ENCODE measurements around the gene IZUMO1. TPM values are rescaled to one million over a fixed set of nuclear protein-coding genes. Genes with fewer than 3 reads are reported as not detected.
"Not testable (repeated sequence)": the region's sequence is repeated elsewhere in the genome, so short reads cannot be mapped to it uniquely, and the experiment has no call there.

IZUMO1 gene
- total RNA-seq, 4 donors from 2014 or later = 2.1 TPM; not detected in 3

DNA sequence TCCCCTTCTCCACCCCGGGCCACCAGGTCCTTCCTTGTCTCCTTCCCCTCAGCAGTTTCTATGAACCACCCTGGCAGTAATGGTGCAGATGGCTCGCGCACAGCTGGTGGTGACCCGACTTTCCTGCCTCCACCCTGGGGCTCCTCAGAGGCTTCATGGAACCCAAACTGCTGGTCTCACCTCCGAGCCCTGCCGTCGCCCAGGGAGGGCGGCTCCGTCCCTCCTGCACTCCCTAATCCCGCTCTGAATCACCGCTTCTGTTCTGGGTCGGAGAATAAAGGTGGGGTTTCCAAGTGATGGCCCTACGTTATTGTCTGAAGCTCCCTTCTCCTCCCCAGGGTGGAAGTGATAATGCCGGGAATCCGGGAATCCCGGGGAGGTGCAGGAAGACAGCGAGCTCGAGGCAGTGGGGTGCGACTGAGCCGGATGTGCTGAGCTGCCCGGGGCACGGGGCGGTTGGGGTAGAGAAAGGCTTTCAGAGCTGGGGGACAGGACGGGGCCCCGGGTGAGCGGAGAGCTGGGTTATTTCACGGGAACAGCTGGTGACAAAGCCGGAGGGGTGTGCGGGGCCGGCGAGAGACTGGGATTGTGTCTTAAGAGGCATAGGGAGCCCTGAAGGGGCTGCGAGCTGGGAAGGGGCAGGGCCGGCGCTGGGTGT lies 50.2 kb downstream of the IZUMO1 start:
- peak overlapping the region in 3 of 4 donors; percentile 4 to 33 (median 17) for H3K4me3 ChIP-seq
- no peaks in the 10 kb centered on the region for H3K36me3 ChIP-seq
- H3K27me3 ChIP-seq = peaks cover 15 to 20% (median 18%) of the 10 kb centered on the region in 3 donors
- in situ Hi-C loops (cut with MboI; ENCODE audit: low sequenced_read_pairs in 4 of 4) (no loop called here), intact Hi-C loops (cut with DNase I; ENCODE audit: low total_unique reads) (no loop called here)
- no peaks in the 10 kb centered on the region for H3K9me3 ChIP-seq
- ATAC-seq = no peak
- H3K4me1 ChIP-seq = no peaks in the 10 kb centered on the region
- TF ChIP-seq POLR2A (IDR thresholded peaks at IDR 0.05) = no peak
- TF ChIP-seq, protein P1, sequence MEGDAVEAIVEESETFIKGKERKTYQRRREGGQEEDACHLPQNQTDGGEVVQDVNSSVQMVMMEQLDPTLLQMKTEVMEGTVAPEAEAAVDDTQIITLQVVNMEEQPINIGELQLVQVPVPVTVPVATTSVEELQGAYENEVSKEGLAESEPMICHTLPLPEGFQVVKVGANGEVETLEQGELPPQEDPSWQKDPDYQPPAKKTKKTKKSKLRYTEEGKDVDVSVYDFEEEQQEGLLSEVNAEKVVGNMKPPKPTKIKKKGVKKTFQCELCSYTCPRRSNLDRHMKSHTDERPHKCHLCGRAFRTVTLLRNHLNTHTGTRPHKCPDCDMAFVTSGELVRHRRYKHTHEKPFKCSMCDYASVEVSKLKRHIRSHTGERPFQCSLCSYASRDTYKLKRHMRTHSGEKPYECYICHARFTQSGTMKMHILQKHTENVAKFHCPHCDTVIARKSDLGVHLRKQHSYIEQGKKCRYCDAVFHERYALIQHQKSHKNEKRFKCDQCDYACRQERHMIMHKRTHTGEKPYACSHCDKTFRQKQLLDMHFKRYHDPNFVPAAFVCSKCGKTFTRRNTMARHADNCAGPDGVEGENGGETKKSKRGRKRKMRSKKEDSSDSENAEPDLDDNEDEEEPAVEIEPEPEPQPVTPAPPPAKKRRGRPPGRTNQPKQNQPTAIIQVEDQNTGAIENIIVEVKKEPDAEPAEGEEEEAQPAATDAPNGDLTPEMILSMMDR (IDR thresholded peaks at IDR 0.05 in 4 of 5, conservative IDR thresholded peaks at IDR 0.05 in 1 of 5) = no peak
- DNase-seq = no peak
- H3K27ac ChIP-seq = no peak overlapping the region

DNA sequence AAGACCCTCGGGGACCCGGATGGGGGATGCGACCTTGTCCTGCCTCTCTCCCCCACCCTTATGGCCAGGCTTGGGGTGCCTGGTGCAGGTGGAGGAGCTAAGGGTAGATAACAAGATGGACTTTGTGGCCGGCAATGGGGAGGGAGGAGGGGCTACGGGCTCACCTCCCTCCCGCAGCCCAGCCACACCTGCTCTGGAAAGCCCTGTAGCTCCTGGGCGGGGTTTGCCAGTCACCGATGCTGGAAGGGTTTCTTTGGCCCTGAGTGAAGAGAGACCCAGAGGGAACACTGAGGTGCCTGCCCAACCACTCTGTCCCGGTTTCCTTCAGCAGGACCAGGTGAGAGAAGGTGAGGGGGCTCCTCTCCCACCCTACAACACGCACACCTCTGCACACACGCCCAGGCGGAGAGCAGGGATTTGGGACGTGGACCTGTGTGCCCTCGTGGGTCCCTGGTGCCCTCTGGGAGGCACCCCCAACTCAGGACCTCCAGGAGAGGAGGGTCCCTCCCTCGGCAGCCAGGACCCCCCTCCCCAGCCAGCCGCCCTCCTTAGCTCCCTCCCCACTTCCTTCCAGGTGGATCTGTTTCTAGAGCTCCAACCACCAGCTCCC lies 50.9 kb downstream of the IZUMO1 start, which contains the start of gene FUT2:
Gene FUT2, plus strand, starts transcription at position 229 of the 610 bp plus-strand sequence. CDS start 6,986 bp downstream, outside the sequence.
- Histone ChIP-seq H3K9me3 (no peaks in the 10 kb centered on the region), H3K4me3 (peak within 1 kb of the TSS in 3 of 4 donors; percentile 4 to 33 (median 17)), H3K27me3 (peaks cover 15 to 20% (median 18%) of the 10 kb centered on the region in 3 donors), H3K4me1 (no peaks in the 10 kb centered on the region), H3K27ac (no peak within 1 kb of the TSS), H3K36me3 (no peaks in the 10 kb centered on the region)
- intact Hi-C loops (cut with DNase I; ENCODE audit: low total_unique reads) = no loop called here
- TF ChIP-seq POLR2A (IDR thresholded peaks at IDR 0.05) = no peak
- TF ChIP-seq, protein P1 (IDR thresholded peaks at IDR 0.05 in 4 of 5, conservative IDR thresholded peaks at IDR 0.05 in 1 of 5) = no peak
- DNase-seq (no peak), ATAC-seq (no peak)
- in situ Hi-C loops (cut with MboI; ENCODE audit: low sequenced_read_pairs in 4 of 4) = no loop called here

DNA sequence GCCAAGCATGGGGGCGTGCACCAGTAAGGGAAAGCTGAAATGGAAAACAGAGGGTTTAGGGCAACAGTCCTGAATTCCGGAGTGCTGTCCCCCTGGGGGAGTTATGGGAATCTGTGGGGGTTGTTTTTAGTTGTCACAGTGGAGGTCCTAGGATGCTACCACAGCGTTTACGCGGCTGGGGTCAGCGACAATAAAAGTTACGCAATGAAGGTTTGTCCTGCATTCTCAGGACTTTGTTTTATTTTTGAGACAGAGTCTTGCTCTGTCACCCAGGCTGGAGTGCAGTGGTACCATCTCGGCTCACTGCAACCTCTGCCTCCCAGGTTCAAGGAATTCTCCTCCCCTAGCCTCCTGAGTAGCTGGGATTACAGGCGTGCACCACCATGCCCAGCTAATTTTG lies 53.1 kb downstream of the IZUMO1 start:
- ATAC-seq; in situ Hi-C loops (cut with MboI; ENCODE audit: low sequenced_read_pairs in 4 of 4); intact Hi-C loops (cut with DNase I; ENCODE audit: low total_unique reads); DNase-seq; H3K4me1 ChIP-seq; H3K36me3 ChIP-seq; H3K4me3 ChIP-seq; H3K27ac ChIP-seq; H3K9me3 ChIP-seq: not testable (repeated sequence)
- H3K27me3 ChIP-seq = peaks cover 15 to 20% (median 18%) of the 10 kb centered on the region in 3 donors

Other genes with a start within 250 kb of the IZUMO1 start
- gene LMTK3, start 235.1 kb downstream of the IZUMO1 start, total RNA-seq = not detected
- not detected for gene SULT2B1, start 194.7 kb downstream of the IZUMO1 start, total RNA-seq
- not detected for gene SPACA4, start 140.2 kb downstream of the IZUMO1 start, total RNA-seq
- gene FAM83E, start 131.8 kb downstream of the IZUMO1 start, total RNA-seq = under 1 TPM in 1 of 4 donors, not detected in 3; 0.15 TPM
- 1,000 to 10,000 TPM; 1,223 to 1,420 (median 1,299) TPM for gene RPL18, start 127.7 kb downstream of the IZUMO1 start, total RNA-seq
- gene SPHK2, start 127.4 kb downstream of the IZUMO1 start, total RNA-seq = 10 to 100 TPM in 2 of 4 donors, 1 to 10 TPM in 2; 7.8 to 12.4 (median 9.2) TPM
- 10 to 100 TPM in 1 of 4 donors, 1 to 10 TPM in 3; 1.7 to 12.9 (median 4.4) TPM for gene DBP, start 109.5 kb downstream of the IZUMO1 start, total RNA-seq
- gene CA11, start 100.7 kb downstream of the IZUMO1 start, total RNA-seq = 1 to 10 TPM; 1.6 to 3.5 (median 2.6) TPM
- gene NTN5, start 73.9 kb downstream of the IZUMO1 start, total RNA-seq = not detected
- gene FUT2, start 50.9 kb downstream of the IZUMO1 start, total RNA-seq = under 1 TPM in 1 of 4 donors, not detected in 3; 0.19 TPM
- 10 to 100 TPM in 1 of 4 donors, 1 to 10 TPM in 3; 3.4 to 10.8 (median 5.4) TPM for gene MAMSTR, start 27.2 kb downstream of the IZUMO1 start, total RNA-seq
- gene RASIP1, start 6.3 kb downstream of the IZUMO1 start, total RNA-seq = 1 to 10 TPM; 3.4 to 8.1 (median 6.3) TPM
- gene FUT1, start 5.7 kb upstream of the IZUMO1 start, total RNA-seq = 1 to 10 TPM in 2 of 4 donors, under 1 TPM in 2; 0.61 to 1.3 (median 0.98) TPM
- not detected for gene FGF21, start 8.6 kb upstream of the IZUMO1 start, total RNA-seq
- 10 to 100 TPM; 28.0 to 56.6 (median 43.8) TPM for gene BCAT2, start 64.1 kb upstream of the IZUMO1 start, total RNA-seq
- 1 to 10 TPM in 3 of 4 donors, not detected in 1; 1.2 to 1.9 (median 1.7) TPM for gene HSD17B14, start 89.6 kb upstream of the IZUMO1 start, total RNA-seq
- 1 to 10 TPM; 3.4 to 9.7 (median 6.3) TPM for gene PLEKHA4, start 121.7 kb upstream of the IZUMO1 start, total RNA-seq
- 10 to 100 TPM; 28.7 to 73.9 (median 39.8) TPM for gene PPP1R15A, start 125.5 kb upstream of the IZUMO1 start, total RNA-seq
- gene TULP2, start 151.8 kb upstream of the IZUMO1 start, total RNA-seq = not detected
- 100 to 1,000 TPM in 3 of 4 donors, 10 to 100 TPM in 1; 83.9 to 162 (median 148) TPM for gene NUCB1, start 153.4 kb upstream of the IZUMO1 start, total RNA-seq
- not detected for gene DHDH, start 186.8 kb upstream of the IZUMO1 start, total RNA-seq
- 10 to 100 TPM in 3 of 4 donors, 1 to 10 TPM in 1; 7.9 to 21.8 (median 18.0) TPM for gene BAX, start 208.0 kb upstream of the IZUMO1 start, total RNA-seq
- 1,000 to 10,000 TPM in 3 of 4 donors, 100 to 1,000 TPM in 1; 894 to 1,364 (median 1,121) TPM for gene FTL, start 218.4 kb upstream of the IZUMO1 start, total RNA-seq
- 100 to 1,000 TPM; 110 to 221 (median 126) TPM for gene GYS1, start 246.4 kb upstream of the IZUMO1 start, total RNA-seq
- 100 to 1,000 TPM; 134 to 185 (median 146) TPM for gene RUVBL2, start 247.0 kb upstream of the IZUMO1 start, total RNA-seq

Measured in gastrocnemius medialis (tissue), 4 donors.